Ureter (tissue), 1 donor: Measurements from ENCODE around the gene ARAP2. TPM values are rescaled to one million over a fixed set of nuclear protein-coding genes. Genes with fewer than 3 reads are reported as not detected.
"Not testable (repeated sequence)": the region's sequence is repeated elsewhere in the genome, so short reads cannot be mapped to it uniquely, and the experiment has no call there.

Source experiments
- DNase-seq: peaks from one replicate; pipeline ENCODE4 v3.0.0-alpha.2; 2020; ENCODE audit warnings: low spot score
- total RNA-seq: library from RNA; stranded (reverse); gene quantifications from one replicate; pipeline ENCODE4 v1.2.4, GENCODE V29; 2023
- donor health status: DM: yes; HTN: yes; CAD: no.

The ARAP2 gene
- total RNA-seq, 1 donor from 2014 or later: 45.7 TPM

DNA sequence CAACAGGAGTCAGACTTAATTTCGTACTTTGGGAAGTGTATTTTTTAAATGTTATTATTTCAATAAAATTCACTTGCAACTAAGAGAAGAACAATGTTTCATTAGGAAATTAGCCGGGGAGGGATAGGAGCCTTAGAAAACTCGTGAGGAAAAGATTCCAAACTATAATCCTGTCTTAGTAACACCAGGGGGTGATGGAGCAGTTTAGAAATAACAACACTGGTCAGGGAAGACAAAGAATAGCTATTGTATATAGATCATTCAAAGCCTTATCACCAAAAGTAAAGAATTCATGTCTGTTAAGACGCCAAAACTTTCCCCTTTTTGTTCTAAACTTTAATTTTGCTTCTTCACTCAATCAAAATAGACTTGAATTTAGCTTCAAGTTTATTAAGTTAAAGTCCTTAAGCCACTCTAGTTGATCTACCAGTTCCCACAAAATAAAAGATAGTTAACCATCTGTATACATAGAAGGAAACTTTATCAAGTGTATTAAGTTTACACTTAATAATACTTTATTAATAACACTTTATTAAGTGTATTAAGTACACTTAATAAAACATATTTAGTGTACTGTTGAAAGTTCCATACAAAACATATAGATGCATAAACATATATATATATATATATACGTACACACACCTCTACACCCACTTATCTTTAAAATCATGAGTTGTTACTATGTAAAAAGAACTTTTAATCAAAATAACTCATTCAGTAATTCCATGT lies 60.5 kb downstream of the ARAP2 start:
- DNase-seq: no peak

DNA sequence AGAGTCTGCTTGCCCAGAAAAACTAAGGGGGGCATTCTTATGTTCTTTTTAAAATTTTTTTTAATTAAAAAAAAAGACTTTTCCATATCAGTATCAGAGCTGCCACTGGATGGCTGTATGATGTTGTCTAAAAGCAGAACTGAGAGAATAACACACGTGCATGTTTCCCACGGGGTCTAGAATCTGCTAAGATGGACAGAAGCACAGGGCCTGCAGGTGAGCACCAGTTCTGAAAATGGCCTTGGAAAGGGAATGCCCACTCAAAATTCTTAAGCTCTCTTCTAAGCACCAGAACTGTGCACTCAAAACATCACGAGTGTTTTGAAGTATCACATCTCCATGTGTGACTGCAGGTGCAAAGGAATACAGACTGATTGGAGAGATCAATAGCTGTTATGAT lies 61.1 kb downstream of the ARAP2 start:
- no peak for DNase-seq

DNA sequence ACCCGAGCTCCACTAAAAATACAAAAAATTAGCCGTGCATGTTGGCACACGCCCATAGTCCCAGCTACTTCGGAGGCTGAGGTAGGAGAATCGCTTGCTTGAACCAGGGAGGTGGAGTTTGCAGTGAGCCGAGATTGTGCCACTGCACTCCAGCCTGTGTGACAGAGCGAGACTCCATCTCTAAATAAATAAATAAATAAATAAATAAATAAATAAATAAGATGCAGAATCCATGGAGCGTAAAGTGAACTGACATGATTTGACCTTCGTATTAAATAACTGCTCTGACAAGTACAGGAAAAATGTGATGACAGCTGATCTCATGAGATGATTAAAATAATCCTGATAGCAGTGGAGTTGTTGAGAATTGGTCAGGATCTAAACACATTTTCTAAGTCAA lies 62.0 kb downstream of the ARAP2 start:
- not testable (repeated sequence) for DNase-seq

DNA sequence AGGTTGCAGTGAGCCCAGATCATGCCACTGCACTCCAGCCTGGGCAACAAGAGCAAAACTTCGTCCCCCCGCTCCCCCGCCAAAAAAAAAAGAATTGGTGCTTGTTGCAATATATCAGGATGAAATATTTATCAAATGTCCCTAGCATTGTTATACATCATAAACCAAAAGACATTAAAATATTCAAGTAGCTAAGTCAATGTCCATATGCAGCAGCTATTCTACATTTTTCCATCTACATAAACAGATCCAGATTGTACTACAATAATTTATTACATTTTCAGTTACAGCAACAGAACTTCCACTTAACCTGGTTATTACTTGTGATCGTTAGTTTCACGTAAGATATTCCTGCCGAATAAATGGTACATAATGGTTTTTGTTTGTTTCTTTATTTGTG lies 64.1 kb downstream of the ARAP2 start:
- DNase-seq: no peak

DNA sequence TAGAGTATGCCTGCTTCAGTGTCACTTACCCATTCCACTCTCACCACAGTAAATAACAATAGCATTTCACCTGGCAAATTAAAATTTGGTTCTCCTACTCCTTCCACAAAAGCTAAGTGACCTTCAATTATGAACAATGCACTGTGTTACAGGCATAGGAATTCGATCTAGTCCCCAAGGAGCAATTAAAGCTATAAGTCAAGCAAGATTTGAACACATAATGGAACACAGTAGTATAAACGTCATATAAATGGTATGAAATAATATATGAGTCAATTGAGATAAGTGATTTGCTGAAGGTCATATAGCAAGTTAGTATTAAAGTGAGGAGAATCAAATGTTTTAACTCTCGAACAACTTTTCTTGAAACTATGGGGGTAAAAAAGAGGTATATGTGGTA lies 65.8 kb downstream of the ARAP2 start:
- DNase-seq: no peak

DNA sequence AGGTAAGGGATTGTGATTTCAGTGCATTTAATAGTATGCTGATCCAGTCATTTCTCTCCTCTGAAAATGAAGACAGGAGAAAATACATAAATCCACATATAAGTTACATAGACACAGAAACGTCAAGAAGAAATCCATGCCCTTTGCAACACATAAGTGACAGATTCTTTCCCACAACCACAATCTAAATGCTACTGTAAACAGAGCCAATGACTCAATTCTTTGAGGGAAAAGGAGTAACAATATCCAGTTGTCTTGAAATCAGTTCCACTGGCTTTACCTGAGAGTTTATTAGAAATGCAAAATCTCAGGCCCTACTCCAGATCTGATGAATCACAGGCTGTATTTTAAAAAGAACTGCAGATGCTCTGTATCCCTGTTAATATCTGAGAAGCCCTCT lies 66.4 kb downstream of the ARAP2 start:
- no peak for DNase-seq

DNA sequence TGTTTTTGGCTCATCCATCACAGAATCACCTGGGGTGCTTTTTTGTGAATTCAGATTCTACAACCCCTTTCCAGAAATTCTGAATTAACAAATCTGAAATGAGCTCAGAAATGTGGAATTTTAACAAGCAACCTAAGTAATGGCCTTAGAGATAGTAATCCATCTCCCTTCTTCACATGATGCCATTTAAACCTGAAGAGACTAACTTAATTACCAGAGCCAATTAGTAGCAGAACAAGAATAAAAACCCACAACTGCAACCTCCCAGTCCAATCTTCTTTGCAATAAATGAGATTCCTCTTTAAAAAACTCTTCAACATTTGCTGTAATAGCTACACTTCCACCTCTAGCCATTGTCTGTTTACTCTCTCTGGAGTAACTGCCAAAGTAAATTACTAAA lies 69.7 kb downstream of the ARAP2 start:
- DNase-seq: no peak

DNA sequence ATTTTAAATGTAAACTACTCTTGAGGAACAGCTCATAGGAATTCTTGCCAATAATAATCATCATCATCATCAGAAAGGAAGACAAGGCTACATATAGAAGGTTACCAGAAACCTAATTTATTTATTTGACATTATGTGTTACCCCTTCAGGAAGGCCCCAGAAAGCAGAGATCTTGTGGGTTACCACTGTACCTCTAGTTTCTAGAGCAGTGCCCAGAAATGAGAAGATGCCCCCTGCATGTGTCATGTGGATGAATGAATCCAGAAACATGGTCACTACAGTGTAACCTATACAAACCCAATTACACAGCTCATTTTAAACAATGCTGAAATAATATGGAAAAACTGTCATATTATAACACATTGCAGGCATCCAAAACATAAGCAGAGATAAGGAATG lies 70.4 kb downstream of the ARAP2 start:
- no peak for DNase-seq

DNA sequence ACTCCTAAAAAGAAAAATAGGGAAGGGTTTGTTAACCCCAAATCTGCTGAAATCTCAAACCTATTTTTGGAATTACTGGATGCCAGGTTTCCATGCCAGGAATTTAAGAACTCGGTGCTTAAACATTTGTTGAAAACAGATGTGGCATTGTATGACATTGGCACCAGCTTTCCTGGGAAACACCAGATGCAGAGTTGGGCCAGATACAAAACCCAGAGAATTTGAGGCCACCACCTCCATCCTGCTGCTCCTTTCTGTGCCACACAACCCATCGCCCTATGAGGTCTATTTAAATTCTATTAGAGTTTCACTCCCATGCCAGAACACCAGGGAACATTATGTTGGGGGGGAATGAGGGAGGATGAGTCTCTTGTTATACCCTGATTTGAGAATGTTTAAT lies 71.7 kb downstream of the ARAP2 start:
- no peak for DNase-seq

DNA sequence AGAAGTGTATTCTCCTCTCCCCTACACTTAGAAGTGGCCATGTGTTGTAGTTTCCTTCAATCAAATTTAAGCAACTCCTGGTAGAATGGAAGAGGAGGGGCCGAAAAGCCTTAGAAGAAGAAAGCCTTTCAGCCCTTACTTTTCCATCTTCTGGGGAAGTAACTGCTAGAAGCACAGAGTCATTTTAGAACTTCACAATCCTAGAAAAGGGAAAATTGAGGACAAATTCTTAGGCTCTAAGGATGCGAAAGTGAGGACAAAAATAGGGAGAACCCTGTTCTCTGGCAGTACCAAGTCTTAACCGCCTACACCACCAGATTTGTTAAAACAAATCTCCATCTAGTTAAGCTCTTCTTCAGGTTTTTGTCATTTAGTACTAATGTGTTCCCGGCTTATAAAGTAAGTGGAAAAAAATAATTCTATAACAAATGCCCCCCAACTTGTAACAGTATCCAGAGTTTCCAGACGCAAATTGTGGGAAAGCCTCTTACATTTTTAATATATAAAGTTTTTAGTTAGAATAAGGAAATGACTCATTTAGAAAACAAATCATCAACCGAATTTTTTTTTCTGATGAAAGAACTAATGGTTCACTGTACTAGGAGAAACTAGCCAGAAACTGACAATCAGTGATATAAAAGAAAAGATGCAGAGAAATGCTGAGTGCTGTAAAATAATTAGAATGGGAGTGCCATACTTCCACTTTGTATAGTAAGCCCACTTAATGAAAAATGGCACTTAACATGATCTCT lies 76.0 kb downstream of the ARAP2 start:
- DNase-seq: no peak

DNA sequence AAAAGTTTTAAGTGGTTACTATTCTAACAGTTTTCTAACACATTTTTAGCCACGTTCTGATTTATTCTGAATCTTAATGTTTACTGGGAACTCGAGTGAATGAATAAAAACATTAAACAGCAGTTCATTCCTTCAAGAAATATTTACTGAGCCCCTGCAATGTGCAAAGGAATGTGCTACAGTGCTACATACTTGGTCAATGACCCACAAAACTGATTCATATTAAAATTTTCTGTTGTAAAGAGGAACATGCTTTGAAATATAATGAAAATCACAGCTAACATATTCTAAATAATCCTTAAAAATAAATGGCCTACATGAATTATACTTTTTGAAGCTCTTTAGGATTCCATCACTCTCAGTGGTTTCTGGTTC lies 78.7 kb downstream of the ARAP2 start:
- no peak for DNase-seq

DNA sequence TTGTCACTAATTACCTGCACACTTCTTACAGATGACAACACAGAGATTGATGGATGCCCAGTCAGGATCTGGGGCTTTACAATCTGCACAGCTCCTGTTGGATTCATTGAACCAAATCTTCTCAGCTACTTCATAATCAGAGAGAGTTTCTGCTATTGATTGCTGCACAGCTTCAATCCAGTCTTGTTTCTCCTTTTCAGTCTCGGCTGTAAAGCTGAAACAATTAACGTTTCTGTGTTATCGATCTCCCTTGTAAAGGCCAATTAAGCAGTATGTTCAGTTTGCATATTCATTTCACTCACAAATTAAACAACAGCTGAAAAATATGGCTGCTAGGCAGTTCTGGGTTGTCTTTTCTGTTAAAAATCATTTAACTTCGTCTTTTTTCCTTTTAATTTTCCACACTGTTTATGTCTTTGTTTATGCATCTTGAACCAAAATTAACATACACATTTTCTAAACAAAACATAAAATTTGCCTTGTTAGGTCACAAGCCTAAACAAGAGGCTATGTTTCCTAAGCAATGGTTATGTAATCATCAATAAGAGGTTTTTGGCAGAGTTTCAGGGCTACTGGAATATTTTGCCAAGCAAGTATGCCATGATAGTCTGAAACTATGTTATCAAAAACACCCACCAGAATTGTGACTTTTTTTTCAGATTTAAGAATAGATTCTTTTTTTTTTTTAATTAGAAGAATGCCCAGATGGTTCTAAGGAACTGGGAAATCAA lies 79.2 kb downstream of the ARAP2 start:
- no peak for DNase-seq

DNA sequence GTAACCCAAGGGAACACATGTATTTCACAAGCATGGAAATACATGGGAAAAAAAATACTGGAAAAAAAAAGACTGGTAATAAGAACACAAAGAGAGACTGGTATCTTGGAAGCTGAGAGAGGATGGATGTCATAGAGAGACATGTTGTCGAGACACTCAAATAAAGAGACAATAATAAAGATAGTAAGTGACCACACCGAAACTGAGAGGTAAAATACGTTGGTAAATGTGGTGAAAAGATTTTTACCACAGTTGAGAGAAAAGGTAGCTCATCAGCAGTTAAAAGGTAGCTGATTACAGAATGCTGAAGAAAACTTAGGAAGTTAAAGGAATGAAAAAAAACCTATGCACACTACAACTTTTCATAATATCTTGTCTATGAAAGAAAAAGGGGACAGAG lies 81.1 kb downstream of the ARAP2 start:
- DNase-seq: no peak

DNA sequence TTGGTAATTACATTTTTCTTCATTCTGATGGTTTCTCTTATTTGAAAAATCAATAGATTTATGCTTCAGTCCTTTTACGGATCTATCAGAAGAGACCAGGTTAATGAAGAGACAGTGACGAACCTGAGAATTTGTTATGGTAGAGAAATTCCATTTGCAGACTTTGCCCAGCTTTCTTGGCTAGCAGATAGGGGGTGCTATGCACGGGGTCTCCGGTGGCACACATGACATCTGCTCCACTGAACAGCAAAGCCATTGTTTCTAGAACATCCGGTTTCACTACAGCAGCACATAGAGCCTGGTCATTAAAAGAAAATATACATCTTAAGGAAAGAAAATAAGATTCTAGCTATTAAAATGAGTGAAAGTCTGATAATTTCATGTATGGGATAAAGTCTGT lies 85.1 kb downstream of the ARAP2 start:
- DNase-seq: no peak

DNA sequence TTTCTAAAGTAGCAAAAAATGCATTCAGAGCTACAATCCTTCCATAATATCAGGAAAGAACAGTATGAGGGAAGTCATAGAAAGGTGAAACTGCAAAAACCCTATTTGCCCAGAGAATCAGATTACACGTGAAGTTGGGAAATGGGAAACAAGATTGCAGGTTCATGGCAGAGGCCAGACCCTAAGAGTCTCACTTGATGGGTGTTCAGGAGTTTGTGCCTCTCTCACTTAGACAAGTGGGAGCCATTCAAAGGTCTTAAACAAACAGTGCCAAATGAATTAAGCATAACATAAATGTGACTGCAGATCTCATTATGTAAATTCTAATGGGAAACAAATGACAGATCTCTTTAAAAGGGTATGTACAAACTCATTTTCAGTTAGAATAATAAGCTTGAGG lies 91.6 kb downstream of the ARAP2 start:
- DNase-seq: no peak

DNA sequence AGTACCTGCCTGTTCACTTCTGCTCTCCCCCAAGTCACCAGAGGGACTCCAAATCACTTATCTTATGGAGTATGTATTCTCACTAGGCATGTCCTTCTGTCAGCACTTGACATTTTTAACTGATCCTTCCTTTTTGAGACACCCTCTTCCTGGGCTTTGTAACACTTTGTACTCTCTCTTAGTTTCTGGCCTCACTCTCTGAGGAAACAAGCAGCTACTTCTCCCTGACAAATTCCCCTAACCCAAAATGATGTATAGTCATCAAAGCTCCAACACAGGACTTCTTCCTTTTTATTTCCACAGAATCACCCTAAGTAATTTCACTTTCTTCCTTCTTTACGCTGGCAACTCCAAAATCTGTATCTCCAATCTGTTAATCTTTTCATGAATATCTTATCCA lies 101.8 kb downstream of the ARAP2 start:
- DNase-seq: no peak

DNA sequence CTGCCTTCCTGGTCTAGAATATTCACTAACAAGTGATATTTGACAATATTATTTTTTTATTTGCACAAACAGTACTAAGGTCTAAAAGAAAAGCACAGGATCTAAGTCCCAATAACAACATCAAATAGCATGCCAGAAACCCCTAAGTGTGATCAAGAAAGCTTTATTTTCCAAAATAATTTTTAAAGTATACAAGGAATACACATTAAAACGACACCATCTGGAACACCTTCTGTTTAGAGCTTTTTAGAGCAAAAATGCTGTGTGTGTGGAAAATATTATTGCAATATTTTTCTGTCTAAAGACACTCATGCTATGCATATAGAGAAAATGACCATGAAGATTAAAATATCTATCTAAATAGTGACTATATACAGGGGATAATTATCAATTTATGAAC lies 103.1 kb downstream of the ARAP2 start:
- no peak for DNase-seq

DNA sequence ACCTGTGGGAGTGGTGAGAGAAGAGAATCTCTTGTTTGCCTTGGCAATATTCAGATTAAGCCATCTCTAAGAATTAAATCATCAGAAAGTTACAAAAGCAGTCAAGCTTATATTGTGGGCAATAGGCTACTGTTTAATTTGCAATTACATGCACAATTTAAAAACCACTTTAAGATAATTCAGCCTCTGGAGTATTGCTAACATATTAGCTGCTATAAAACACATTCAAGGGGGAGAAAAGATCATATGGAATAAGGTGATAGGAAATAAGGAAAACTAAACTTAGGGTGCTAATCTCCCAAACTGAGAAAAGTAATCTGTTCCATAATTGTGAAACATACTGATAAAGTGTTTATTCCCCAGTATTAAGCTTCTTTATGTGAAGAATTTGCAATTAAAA lies 103.9 kb downstream of the ARAP2 start:
- no peak for DNase-seq

DNA sequence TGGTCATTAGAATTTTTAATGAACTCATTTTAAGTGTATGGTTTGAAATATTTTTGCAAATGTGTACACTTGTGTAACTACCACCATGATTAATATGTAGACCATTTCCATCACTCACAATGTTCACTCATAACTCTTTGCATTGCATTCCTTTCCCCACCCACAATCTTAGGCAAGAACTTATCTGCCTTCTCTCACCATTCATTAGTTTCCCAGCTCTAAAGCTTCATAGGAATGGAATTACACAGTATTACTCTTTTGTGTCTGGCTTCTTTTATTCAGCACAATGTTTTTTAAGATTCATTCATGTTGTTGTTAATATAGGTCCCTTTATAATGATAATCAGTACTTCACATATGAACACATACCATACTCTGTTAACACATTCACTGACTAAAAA lies 106.1 kb downstream of the ARAP2 start:
- DNase-seq: no peak

DNA sequence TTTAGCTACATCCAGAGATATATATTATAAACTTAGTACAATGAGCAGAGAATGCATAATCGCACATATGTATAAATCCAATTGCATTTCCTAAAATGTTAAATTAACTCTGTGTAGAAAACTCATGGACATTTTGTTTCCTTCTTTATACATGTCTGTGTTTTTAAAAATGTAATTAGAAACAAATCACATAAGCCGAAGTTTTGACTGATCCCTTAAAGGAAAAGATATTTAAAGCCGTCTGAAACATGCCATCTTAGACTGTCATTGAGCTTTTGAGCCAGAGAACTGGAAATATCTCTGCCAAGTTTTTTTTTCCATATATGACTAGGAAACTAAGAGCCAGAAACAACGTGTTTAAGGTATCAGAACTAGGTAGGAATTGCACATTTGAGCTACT lies 107.0 kb downstream of the ARAP2 start:
- no peak for DNase-seq

DNA sequence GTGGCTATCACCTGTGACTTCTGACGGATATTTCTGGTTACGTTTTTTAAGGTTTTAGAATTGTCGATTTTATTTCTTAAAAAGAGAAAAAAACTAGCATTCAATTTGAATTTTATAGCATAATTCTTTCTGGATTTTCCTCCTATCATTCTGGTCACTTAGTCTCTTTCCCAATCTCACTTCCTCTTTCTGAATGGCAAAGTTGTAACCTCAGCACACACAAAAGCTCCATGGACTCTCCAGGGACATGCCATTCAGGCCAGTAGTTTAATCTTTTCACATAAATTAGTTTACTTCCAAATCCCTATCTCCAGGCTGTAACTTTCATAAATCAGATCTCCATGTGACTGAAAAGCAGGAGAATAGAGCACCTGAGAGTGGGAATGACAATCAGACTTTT lies 110.7 kb downstream of the ARAP2 start:
- DNase-seq: no peak

DNA sequence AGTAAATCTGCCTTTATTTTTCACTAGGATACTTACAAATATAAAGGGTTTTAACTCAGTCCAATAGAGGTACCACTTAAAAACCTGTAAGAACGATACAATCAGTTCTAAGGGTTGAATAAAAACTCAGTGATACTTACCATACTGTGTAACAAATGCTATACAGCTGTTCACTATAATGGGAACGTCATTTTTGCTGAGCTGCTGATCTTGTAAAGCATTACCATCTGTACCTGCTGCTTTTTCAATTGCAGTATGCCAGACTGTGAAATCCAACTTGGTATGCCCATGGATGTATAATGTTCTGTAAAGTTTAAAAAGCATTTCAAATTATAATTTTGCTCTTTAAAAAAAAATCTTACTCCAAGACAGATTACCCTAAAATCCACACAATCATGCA lies 111.2 kb downstream of the ARAP2 start:
- DNase-seq: no peak

DNA sequence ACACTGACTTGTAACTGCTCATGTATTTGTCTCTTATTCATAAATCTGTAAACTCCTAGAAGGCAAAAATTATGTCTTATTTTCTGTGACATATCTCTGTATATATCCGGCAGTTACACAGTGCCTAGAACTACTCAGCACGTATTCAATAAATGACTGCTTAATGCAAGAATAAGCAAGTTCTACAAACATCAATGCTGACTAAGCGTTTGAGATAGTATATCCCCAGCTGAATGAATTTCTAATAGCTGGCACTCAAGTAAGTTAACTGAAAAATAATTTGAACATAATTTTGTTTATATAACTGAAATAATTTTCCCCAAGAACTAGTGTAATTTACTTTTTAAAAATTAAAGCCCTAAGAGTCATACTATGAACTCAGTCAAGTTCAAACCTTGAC lies 113.7 kb downstream of the ARAP2 start:
- no peak for DNase-seq
